Activated CD8-positive, alpha-beta memory T cell treated with anti-CD3 and anti-CD28 coated beads for 24 hours (primary cell): ENCODE results near the gene ARHGAP9.

Experiments used
- DNase-seq: peaks from one replicate; pipeline ENCODE4 v3.0.0-alpha.2; 2020

The ARHGAP9 gene

GRCh38 chr12:57471661-57472060 is 8.0 kb downstream of the ARHGAP9 start:
- DNase-seq = no peak

GRCh38 chr12:57470970-57471656 is 8.6 kb downstream of the ARHGAP9 start:
- no peak for DNase-seq

GRCh38 chr12:57470286-57470969 is 9.2 kb downstream of the ARHGAP9 start:
- DNase-seq = no peak

- DNase-seq = no peak
Observed at GRCh38 chr12:57469296-57470164, 10.1 kb downstream of the ARHGAP9 start.

- DNase-seq = no peak
Observed at GRCh38 chr12:57467915-57468314, 11.8 kb downstream of the ARHGAP9 start.

- DNase-seq = no peak
Observed at GRCh38 chr12:57467212-57467874, 12.3 kb downstream of the ARHGAP9 start.

- no peak for DNase-seq
Observed at GRCh38 chr12:57465747-57466505, 13.7 kb downstream of the ARHGAP9 start.

GRCh38 chr12:57465030-57465746 is 14.5 kb downstream of the ARHGAP9 start:
- DNase-seq = no peak

- DNase-seq = no peak
Observed at GRCh38 chr12:57464569-57464968, 15.1 kb downstream of the ARHGAP9 start.

GRCh38 chr12:57462912-57463253 is 16.8 kb downstream of the ARHGAP9 start:
- DNase-seq = no peak

GRCh38 chr12:57462251-57462911 is 17.3 kb downstream of the ARHGAP9 start:
- DNase-seq = peak; percentile 95

- no peak for DNase-seq
Observed at GRCh38 chr12:57461917-57462250, 17.8 kb downstream of the ARHGAP9 start.

GRCh38 chr12:57461276-57461916 is 18.3 kb downstream of the ARHGAP9 start:
- DNase-seq = peak; percentile 73

GRCh38 chr12:57460841-57461275 is 18.8 kb downstream of the ARHGAP9 start:
- DNase-seq = no peak

- peak; percentile 65 for DNase-seq
Observed at GRCh38 chr12:57460468-57460784, 19.2 kb downstream of the ARHGAP9 start.

- DNase-seq = no peak
Observed at GRCh38 chr12:57459750-57460467, 19.8 kb downstream of the ARHGAP9 start, which contains the start of gene GLI1. GLI1 (plus strand) TSS chr12:57459785; CDS start chr12:57463692, 3,907 bp downstream.

- peak; percentile 96 for DNase-seq
Observed at GRCh38 chr12:57459055-57459749, 20.5 kb downstream of the ARHGAP9 start.

GRCh38 chr12:57458665-57459054 is 21.0 kb downstream of the ARHGAP9 start:
- DNase-seq = no peak

GRCh38 chr12:57456737-57457490 is 22.8 kb downstream of the ARHGAP9 start:
- no peak for DNase-seq
